SK-N-SH treated with all-trans-retinoic acid at 6 μM for 48 hours (cell line): ENCODE measurements around the gene CADM1.

Experiments used
- ATAC-seq: fragments of 200-7000 bp; cut with Tn5 transposase; 3 replicates; pipeline ENCODE4 v1.9.1; 2020; ENCODE audit warnings: mild to moderate bottlenecking, moderate library complexity
- ARNTL ChIP-seq: fragments of 450-650 bp; formaldehyde crosslinking; IDR thresholded peaks from 2 replicates; pipeline ENCODE4 v1.5.0; 2020; ENCODE audit warnings: low read depth, mild to moderate bottlenecking, moderate library complexity, borderline replicate concordance
- BACH2 ChIP-seq: fragments of 250-450 bp; sonication (Bioruptor Pico); IDR thresholded peaks from 2 replicates; pipeline ENCODE4 v1.9.0; 2021; ENCODE audit warnings: mild to moderate bottlenecking, borderline replicate concordance
- CREB5 ChIP-seq: fragments of 250-450 bp; sonication (Bioruptor Pico); IDR thresholded peaks from 2 replicates; pipeline ENCODE4 v1.5.1; 2020; ENCODE audit warnings: low read depth, mild to moderate bottlenecking, moderate library complexity
- CSRNP3 ChIP-seq: fragments of 250-450 bp; sonication (Bioruptor Pico); IDR thresholded peaks from 2 replicates; pipeline ENCODE4 v1.5.1; 2021; ENCODE audit warnings: mild to moderate bottlenecking, moderate library complexity
- ESRRG ChIP-seq: fragments of 250-450 bp; sonication (Bioruptor Pico); IDR thresholded peaks from 2 replicates; pipeline ENCODE4 v1.6.1; 2021; ENCODE audit warnings: mild to moderate bottlenecking
- GLIS3 ChIP-seq: fragments of 250-450 bp; sonication (Bioruptor Pico); IDR thresholded peaks from 2 replicates; pipeline ENCODE4 v1.5.0; 2020; ENCODE audit warnings: mild to moderate bottlenecking, moderate library complexity
- ISL1 ChIP-seq: fragments of 250-450 bp; sonication (Bioruptor Pico); IDR thresholded peaks from 2 replicates; pipeline ENCODE4 v2.1.2; 2022; ENCODE audit warnings: mild to moderate bottlenecking, moderate library complexity
- OSR1 ChIP-seq: fragments of 250-450 bp; sonication (Bioruptor Pico); IDR thresholded peaks from 2 replicates; pipeline ENCODE4 v1.8.0; 2022; ENCODE audit warnings: moderate library complexity, mild to moderate bottlenecking, inconsistent platforms
- PATZ1 ChIP-seq: fragments of 250-450 bp; sonication (Bioruptor Pico); IDR thresholded peaks from 2 replicates; pipeline ENCODE4 v1.8.0; 2020; ENCODE audit warnings: mild to moderate bottlenecking, moderate library complexity, borderline replicate concordance
- POU6F1 ChIP-seq: fragments of 250-450 bp; sonication (Bioruptor Pico); IDR thresholded peaks from 2 replicates; pipeline ENCODE4 v1.8.0; 2021; ENCODE audit warnings: low read depth, mild to moderate bottlenecking, moderate library complexity, borderline replicate concordance
- PPARA ChIP-seq: fragments of 250-450 bp; sonication (Bioruptor Pico); IDR thresholded peaks from 2 replicates; pipeline ENCODE4 v1.5.0; 2020; ENCODE audit warnings: mild to moderate bottlenecking, borderline replicate concordance
- RARB ChIP-seq: fragments of 250-450 bp; sonication (Bioruptor Pico); IDR thresholded peaks from 2 replicates; pipeline ENCODE4 v1.8.0; 2021; ENCODE audit warnings: mild to moderate bottlenecking, moderate library complexity
- SNAI2 ChIP-seq: fragments of 250-450 bp; sonication (Bioruptor Pico); IDR thresholded peaks from 2 replicates; pipeline ENCODE4 v1.5.0; 2020; ENCODE audit warnings: mild to moderate bottlenecking, moderate library complexity
- TCF4 ChIP-seq: fragments of 250-450 bp; sonication (Bioruptor Pico); IDR thresholded peaks from 2 replicates; pipeline ENCODE4 v1.8.0; 2021; ENCODE audit warnings: mild to moderate bottlenecking, moderate library complexity, borderline replicate concordance
- TOX ChIP-seq: fragments of 250-450 bp; sonication (Bioruptor Pico); IDR thresholded peaks from 2 replicates; pipeline ENCODE4 v1.8.0; 2021; ENCODE audit warnings: mild to moderate bottlenecking, moderate library complexity, borderline replicate concordance
- TSHZ2 ChIP-seq: fragments of 250-450 bp; sonication (Bioruptor Pico); IDR thresholded peaks from 2 replicates; pipeline ENCODE4 v1.5.0; 2020; ENCODE audit warnings: mild to moderate bottlenecking, moderate library complexity
- ZC3H10 ChIP-seq: fragments of 250-450 bp; sonication (Bioruptor Pico); IDR thresholded peaks from 2 replicates; pipeline ENCODE4 v1.5.1; 2021; ENCODE audit warnings: mild to moderate bottlenecking, moderate library complexity
- ZFP3 ChIP-seq: fragments of 250-450 bp; sonication (Bioruptor Pico); IDR thresholded peaks from 2 replicates; pipeline ENCODE4 v1.5.0; 2020; ENCODE audit warnings: mild to moderate bottlenecking, moderate library complexity
- ZFP30 ChIP-seq: fragments of 450-650 bp; formaldehyde crosslinking; IDR thresholded peaks from 2 replicates; pipeline ENCODE4 v1.5.0; 2022; ENCODE audit warnings: mild to moderate bottlenecking, moderate library complexity
- ZNF565 ChIP-seq: fragments of 450-650 bp; formaldehyde crosslinking; conservative IDR thresholded peaks from 2 replicates; pipeline ENCODE4 v1.5.0; 2020; ENCODE audit warnings: low read depth, mild to moderate bottlenecking, moderate library complexity
- ZNF70 ChIP-seq: fragments of 450-650 bp; formaldehyde crosslinking; IDR thresholded peaks from 2 replicates; pipeline ENCODE4 v1.5.0; 2020; ENCODE audit warnings: mild to moderate bottlenecking, moderate library complexity
- ZNF8 ChIP-seq: fragments of 450-650 bp; formaldehyde crosslinking; IDR thresholded peaks from 2 replicates; pipeline ENCODE4 v1.5.0; 2020; ENCODE audit warnings: mild to moderate bottlenecking, moderate library complexity

CADM1 gene

GRCh38 chr11:115269191-115269950, 234.8 kb downstream of the CADM1 start:
- TF ChIP-seq ZNF8, result no peak
- no peak for TF ChIP-seq ARNTL
- TF ChIP-seq PATZ1 (CRISPR knock-in tag), result no peak
- TF ChIP-seq TCF4, result no peak
- no peak for TF ChIP-seq CSRNP3 (CRISPR knock-in tag)
- no peak for TF ChIP-seq TSHZ2 (CRISPR knock-in tag)
- TF ChIP-seq ZFP30, result no peak
- TF ChIP-seq ISL1, result no peak
- no peak for TF ChIP-seq POU6F1
- TF ChIP-seq BACH2 (CRISPR knock-in tag), result no peak
- TF ChIP-seq GLIS3 (CRISPR knock-in tag), result no peak
- TF ChIP-seq SNAI2 (CRISPR knock-in tag), result no peak
- no peak for TF ChIP-seq ZNF70 (CRISPR knock-in tag)
- no peak for TF ChIP-seq CREB5 (CRISPR knock-in tag)
- no peak for TF ChIP-seq ZFP3 (CRISPR knock-in tag)
- TF ChIP-seq RARB (CRISPR knock-in tag), result no peak
- TF ChIP-seq ESRRG (CRISPR knock-in tag), result no peak
- no peak for TF ChIP-seq ZNF565
- TF ChIP-seq ZC3H10 (CRISPR knock-in tag), result no peak
- TF ChIP-seq, all 23 proteins: peak for 0
- ATAC-seq, result no peak

- no peak for ATAC-seq
- TF ChIP-seq ARNTL (no peak), TCF4 (no peak), PATZ1 (CRISPR knock-in tag) (no peak), RARB (CRISPR knock-in tag) (no peak), ZFP30 (no peak), ZNF8 (no peak), OSR1 (CRISPR knock-in tag) (no peak), TSHZ2 (CRISPR knock-in tag) (no peak), CSRNP3 (CRISPR knock-in tag) (no peak), ZNF565 (no peak), ZC3H10 (CRISPR knock-in tag) (no peak), GLIS3 (CRISPR knock-in tag) (no peak), PPARA (CRISPR knock-in tag) (no peak), SNAI2 (CRISPR knock-in tag) (no peak), ZFP3 (CRISPR knock-in tag) (no peak), TOX (CRISPR knock-in tag) (no peak), ZNF70 (CRISPR knock-in tag) (no peak), ISL1 (no peak), ESRRG (CRISPR knock-in tag) (no peak), BACH2 (CRISPR knock-in tag) (no peak)
- TF ChIP-seq, all 23 proteins: peak for 0
Measured at GRCh38 chr11:115267871-115268270, 236.3 kb downstream of the CADM1 start.
